Measurements from ENCODE around the gene VPS72. TPM values are rescaled to one million over a fixed set of nuclear protein-coding genes. Genes with fewer than 3 reads are reported as not detected.

The VPS72 gene
- total RNA-seq, 4 donors from 2014 or later: 4.9 to 26.6 (median 20.1) TPM

GRCh38 chr1:151157067-151157531 is 32.9 kb downstream of the VPS72 start:
- in situ Hi-C loops (cut with MboI; ENCODE audit: low pct_ligation_motif_present in 1 of 4, low pct_unique_long_range_greater_than_20kb in 1 of 4, low sequenced_read_pairs in 3 of 4): loop anchor here in 3 of 4 donors (5.0 to 25.0 kb wide), 5 partner anchors 60 to 142 kb away; partner anchors contain the start of genes BNIPL (in 1 of the 3) and C1orf56 (in 1 of the 3)
- peak overlapping the region in 3 of 4 donors; percentile 4 to 33 (median 12) for H3K4me3 ChIP-seq
- intact Hi-C loops (cut with DNase I; ENCODE audit: low total_unique reads): loop anchor here (5.0 to 10.0 kb wide), 2 partner anchors 52 to 340 kb away; no protein-coding TSS in a partner anchor
- H3K9me3 ChIP-seq: no peaks in the 10 kb centered on the region
- H3K27ac ChIP-seq: peak overlapping the region; percentile 47 to 63 (median 56)
- WGBS, 2 donors (ENCODE audit: low coverage in 1 of 2): 64 to 65% methylated on average over 6 of the region's 6 CpGs
- peaks cover 0 to 9% (median 0%) of the 10 kb centered on the region in 4 donors for H3K4me1 ChIP-seq
- H3K27me3 ChIP-seq: no peaks in the 10 kb centered on the region
- peak; percentile 39 for DNase-seq
- TF ChIP-seq CTCF (IDR thresholded peaks at IDR 0.05): no peak
- TF ChIP-seq POLR2A (IDR thresholded peaks at IDR 0.05): no peak
- TF ChIP-seq POLR2AphosphoS5 (IDR thresholded peaks at IDR 0.05): no peak
- no peak for TF ChIP-seq EP300 (IDR thresholded peaks at IDR 0.05; ENCODE audit: low read depth)
- H3K36me3 ChIP-seq: peaks cover 0 to 9% (median 5%) of the 10 kb centered on the region in 4 donors

GRCh38 chr1:151156515-151156819 is 33.5 kb downstream of the VPS72 start, which contains the start of gene TNFAIP8L2:
Gene TNFAIP8L2, plus strand, starts transcription at chr1:151156649. Its CDS starts 2,049 bp downstream, at chr1:151158698.
- Histone ChIP-seq H3K27me3 (no peaks in the 10 kb centered on the region), H3K4me3 (peak within 1 kb of the TSS in 3 of 4 donors; percentile 4 to 33 (median 12)), H3K27ac (peak within 1 kb of the TSS; percentile 47 to 63 (median 56)), H3K36me3 (peaks cover 0 to 9% (median 5%) of the 10 kb centered on the region in 4 donors), H3K4me1 (peaks cover 0 to 9% (median 0%) of the 10 kb centered on the region in 4 donors), H3K9me3 (no peaks in the 10 kb centered on the region)
- 31 to 48% methylated on average over 4 of the region's 4 CpGs for WGBS, 2 donors (ENCODE audit: low coverage in 1 of 2)
- peak; percentile 74 for DNase-seq
- intact Hi-C loops (cut with DNase I; ENCODE audit: low total_unique reads) (loop anchor here (5.0 to 10.0 kb wide), 2 partner anchors 52 to 339 kb away; no protein-coding TSS in a partner anchor), in situ Hi-C loops (cut with MboI; ENCODE audit: low pct_ligation_motif_present in 1 of 4, low pct_unique_long_range_greater_than_20kb in 1 of 4, low sequenced_read_pairs in 3 of 4) (loop anchor here in 3 of 4 donors (5.0 to 25.0 kb wide), 5 partner anchors 59 to 142 kb away; partner anchors contain the start of genes BNIPL (in 1 of the 3) and C1orf56 (in 1 of the 3))
- TF ChIP-seq POLR2A (IDR thresholded peaks at IDR 0.05) (no peak), CTCF (IDR thresholded peaks at IDR 0.05) (no peak), POLR2AphosphoS5 (IDR thresholded peaks at IDR 0.05) (no peak), EP300 (IDR thresholded peaks at IDR 0.05; ENCODE audit: low read depth) (no peak)

- peaks cover 9% of the 10 kb centered on the region for H3K27me3 ChIP-seq
- peak overlapping the region; percentile 63 to 87 (median 78) for H3K27ac ChIP-seq
- intact Hi-C loops (cut with DNase I; ENCODE audit: low total_unique reads) (no loop called here), in situ Hi-C loops (cut with MboI; ENCODE audit: low pct_ligation_motif_present in 1 of 4, low pct_unique_long_range_greater_than_20kb in 1 of 4, low sequenced_read_pairs in 3 of 4) (no loop called here)
- TF ChIP-seq POLR2AphosphoS5 (IDR thresholded peaks at IDR 0.05): no peak
- no peak for TF ChIP-seq EP300 (IDR thresholded peaks at IDR 0.05; ENCODE audit: low read depth)
- TF ChIP-seq CTCF (IDR thresholded peaks at IDR 0.05): no peak
- TF ChIP-seq POLR2A (IDR thresholded peaks at IDR 0.05): no peak
- H3K4me3 ChIP-seq: no peak overlapping the region
- WGBS, 2 donors (ENCODE audit: low coverage in 1 of 2): 88 to 96% methylated on average over 1 to 2 of the region's 2 CpGs
- H3K9me3 ChIP-seq: no peaks in the 10 kb centered on the region
- no peaks in the 10 kb centered on the region for H3K36me3 ChIP-seq
- peaks cover 3 to 30% (median 18%) of the 10 kb centered on the region in 4 donors for H3K4me1 ChIP-seq
- no peak for DNase-seq
Measured at GRCh38 chr1:151147665-151148064, 42.3 kb downstream of the VPS72 start.

GRCh38 chr1:151147132-151147503 is 42.9 kb downstream of the VPS72 start:
- intact Hi-C loops (cut with DNase I; ENCODE audit: low total_unique reads): no loop called here
- WGBS, 2 donors (ENCODE audit: low coverage in 1 of 2): 10 to 23% methylated on average over 2 to 7 of the region's 7 CpGs
- Histone ChIP-seq H3K4me3 (peak overlapping the region; percentile 21 to 80 (median 72)), H3K9me3 (no peaks in the 10 kb centered on the region), H3K27ac (peak overlapping the region; percentile 63 to 87 (median 78)), H3K4me1 (peaks cover 3 to 30% (median 18%) of the 10 kb centered on the region in 4 donors), H3K27me3 (peaks cover 9% of the 10 kb centered on the region), H3K36me3 (no peaks in the 10 kb centered on the region)
- in situ Hi-C loops (cut with MboI; ENCODE audit: low pct_ligation_motif_present in 1 of 4, low pct_unique_long_range_greater_than_20kb in 1 of 4, low sequenced_read_pairs in 3 of 4): no loop called here
- TF ChIP-seq EP300 (IDR thresholded peaks at IDR 0.05; ENCODE audit: low read depth) (no peak), POLR2AphosphoS5 (IDR thresholded peaks at IDR 0.05) (no peak), CTCF (IDR thresholded peaks at IDR 0.05) (no peak), POLR2A (IDR thresholded peaks at IDR 0.05) (no peak)
- DNase-seq: no peak
